HG02885 (cell line): ENCODE results near the gene LMO1.

ENCODE experiments used
- ATAC-seq: cut with Tn5 transposase; IDR thresholded peaks from one replicate; pipeline ENCODE4 v1.9.1; 2021; ENCODE audit warnings: mild to moderate bottlenecking; ENCODE audit not compliant: unreplicated experiment, poor library complexity

The LMO1 gene

DNA sequence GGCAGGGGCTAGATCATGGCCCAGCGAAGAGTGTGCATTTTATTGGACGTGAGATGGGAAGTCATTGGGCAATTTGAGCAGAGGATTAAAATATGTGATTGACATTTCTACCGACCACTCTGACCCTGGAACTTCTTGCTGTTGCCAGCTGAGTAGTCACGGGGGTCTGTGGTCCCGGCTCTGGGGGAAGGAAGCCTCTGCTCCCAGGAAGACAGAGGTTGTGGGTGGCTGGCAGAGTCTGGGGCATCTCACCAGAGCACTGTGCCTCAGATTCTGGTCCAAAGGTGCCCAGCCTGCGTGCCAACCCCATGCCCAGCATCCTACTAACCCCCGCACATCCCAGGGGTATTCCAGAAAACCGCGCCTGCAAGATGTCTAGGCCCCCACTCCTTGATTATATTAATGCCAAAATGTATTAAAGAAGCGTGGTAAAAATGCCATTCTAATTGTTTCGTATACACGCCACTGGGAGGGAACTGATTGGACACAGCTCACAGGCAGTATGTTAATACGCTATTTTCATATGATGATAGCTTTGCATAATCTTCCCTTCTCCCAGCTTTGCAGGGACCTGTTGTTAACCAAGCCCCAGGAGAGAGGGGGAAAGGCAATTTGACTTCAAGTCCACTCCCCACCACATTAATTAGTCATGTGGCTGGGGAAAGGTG is 25.3 kb upstream of the LMO1 start:
- ATAC-seq = no peak

DNA sequence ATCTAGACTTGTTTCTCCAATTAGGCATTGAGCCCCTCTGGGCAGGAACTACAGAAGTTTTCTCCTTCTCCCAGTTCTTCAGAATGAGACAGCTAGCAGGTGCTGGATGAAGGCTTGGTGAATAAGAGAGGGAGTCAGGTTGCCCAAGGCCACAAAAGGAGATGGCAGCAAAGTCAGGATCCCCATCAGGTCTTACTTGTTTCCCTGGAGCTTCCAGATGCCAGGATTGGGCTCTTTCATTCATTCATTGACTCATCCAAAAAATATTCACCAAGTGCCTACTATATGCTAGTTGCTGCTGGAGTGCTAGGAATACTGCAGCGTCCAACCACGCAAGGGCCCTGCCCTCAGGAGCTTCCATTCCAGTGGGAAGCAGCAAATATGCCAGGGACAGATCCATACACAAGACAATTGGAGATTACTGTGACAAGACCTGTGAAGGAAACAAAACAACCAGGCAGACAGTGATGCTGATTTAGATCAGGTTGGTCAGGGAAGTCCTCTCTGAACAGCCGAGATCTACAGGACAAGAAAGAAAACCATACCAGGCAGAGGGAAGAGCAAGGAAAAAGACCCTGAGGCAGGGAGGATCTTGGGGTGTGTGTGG is 24.6 kb upstream of the LMO1 start:
- ATAC-seq = no peak

GRCh38 chr11:8287703-8288102 is 24.0 kb upstream of the LMO1 start:
- no peak for ATAC-seq

- ATAC-seq = no peak
Measured at GRCh38 chr11:8287297-8287696, 23.6 kb upstream of the LMO1 start.

GRCh38 chr11:8286886-8287285 is 23.2 kb upstream of the LMO1 start:
- no peak for ATAC-seq

GRCh38 chr11:8285796-8286195 is 22.1 kb upstream of the LMO1 start:
- ATAC-seq = no peak

DNA sequence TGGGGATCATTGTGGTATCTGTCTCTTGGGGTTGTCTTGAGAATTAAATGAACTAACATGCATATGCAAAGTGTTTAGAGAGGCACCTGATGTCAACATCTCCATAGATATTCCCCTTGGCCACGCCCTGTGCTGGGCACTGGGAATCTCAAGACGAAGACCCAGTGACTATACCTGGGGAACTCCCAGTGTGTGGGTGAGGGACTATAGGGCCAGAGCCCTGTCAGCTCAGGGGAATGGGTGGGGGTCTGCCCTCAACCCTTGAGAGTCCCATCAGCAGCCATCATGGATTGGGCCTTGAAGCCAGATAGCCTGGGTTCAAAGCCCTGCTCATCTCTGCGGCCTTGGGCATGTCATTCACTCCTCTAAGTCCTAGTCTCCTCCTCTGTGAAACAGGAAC is 21.6 kb upstream of the LMO1 start:
- no peak for ATAC-seq

- ATAC-seq = no peak
Measured at GRCh38 chr11:8283465-8284230, 20.0 kb upstream of the LMO1 start.

DNA sequence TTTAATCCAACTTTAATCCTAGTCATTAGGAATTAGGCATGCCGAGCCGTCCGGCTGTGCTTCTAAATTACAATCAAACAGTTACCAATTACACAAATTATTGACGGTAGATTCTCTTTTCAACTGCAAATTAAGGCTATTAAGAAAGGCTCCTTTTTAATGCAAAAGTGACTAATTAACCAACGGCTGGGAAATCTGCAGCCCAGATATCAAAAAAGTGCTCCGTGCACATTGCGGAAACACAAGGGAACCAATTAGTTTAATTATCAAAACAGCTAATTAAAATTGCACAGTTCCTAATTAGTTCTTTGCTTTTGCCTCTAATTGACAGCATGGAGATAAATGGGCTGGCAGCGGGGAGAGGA is 19.4 kb upstream of the LMO1 start:
- ATAC-seq = no peak

DNA sequence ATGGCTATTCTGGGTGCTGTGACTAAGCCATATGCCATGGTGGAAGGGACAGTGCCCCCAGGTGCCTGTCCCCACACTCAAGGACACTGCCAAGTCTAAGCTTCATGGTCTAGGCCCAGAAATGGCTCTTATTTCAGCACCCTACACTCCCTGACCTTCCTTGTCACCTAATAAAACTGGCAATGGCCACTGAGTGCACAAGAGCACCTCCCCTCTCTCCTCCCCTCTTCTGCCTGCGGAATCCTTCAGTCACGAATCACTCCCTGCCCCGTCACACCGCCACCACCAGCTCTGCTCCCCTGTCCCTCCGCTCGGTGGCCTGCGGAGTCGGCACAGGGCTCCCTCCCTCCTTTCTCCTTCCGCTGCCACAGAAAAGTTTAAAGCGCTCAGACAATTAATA is 19.0 kb upstream of the LMO1 start:
- ATAC-seq = no peak

- no peak for ATAC-seq
Measured at GRCh38 chr11:8281266-8281665, 17.6 kb upstream of the LMO1 start.

DNA sequence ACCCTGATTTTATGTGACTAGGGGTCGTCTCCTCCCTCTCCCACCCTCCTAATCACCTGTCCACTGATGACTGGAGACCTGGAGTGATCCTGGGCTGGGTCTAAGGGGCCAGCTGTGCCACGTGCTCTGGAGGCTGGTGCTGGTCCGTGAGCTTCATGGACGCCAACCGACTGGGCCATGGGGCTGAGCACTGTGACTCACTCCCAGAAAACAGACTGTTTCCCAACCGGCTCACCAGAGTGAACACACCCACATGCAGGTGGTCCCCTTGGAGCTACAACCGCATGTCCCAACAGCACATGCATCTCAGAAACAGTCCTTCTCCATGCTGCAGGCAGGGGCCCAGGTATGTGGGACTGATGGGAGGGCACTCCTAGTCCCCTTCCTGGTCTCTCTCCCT is 14.0 kb upstream of the LMO1 start:
- ATAC-seq = no peak

DNA sequence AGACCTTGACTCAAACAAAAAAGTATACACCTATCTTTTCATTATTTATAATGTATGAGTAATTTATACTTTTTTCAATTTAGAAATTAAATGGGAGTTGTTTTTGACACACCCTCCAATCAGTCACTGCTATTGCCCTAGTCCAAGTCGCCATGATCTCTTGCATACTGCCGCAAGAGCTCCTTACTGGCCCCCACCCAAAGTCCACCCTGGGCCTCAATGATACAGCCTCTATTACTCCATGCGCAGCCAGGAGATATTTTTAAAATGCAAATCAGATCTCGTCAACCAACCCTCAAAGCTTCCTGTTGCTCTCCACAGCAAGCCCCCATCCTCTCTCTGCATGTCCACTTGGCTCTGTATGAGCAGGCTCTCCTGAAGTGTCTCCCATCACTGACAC is 12.8 kb upstream of the LMO1 start:
- ATAC-seq = no peak

DNA sequence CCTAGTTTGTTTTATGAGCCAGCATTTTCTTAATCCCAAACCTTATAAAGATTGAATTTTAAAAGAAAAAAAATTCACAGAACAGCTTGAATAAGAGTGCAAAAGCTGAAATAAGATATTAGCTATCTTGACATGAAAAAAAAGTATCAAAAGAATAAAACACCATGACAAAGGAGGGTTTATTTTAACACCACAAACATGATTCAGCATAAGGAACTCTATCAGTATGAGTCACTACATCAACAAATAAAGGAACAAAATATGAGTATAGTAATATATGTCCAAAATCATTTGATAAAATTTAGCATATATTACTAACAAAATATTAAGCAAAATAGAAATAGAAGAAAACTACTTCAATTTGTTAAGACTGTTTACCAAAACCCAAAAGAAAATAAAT is 9.6 kb upstream of the LMO1 start:
- no peak for ATAC-seq

DNA sequence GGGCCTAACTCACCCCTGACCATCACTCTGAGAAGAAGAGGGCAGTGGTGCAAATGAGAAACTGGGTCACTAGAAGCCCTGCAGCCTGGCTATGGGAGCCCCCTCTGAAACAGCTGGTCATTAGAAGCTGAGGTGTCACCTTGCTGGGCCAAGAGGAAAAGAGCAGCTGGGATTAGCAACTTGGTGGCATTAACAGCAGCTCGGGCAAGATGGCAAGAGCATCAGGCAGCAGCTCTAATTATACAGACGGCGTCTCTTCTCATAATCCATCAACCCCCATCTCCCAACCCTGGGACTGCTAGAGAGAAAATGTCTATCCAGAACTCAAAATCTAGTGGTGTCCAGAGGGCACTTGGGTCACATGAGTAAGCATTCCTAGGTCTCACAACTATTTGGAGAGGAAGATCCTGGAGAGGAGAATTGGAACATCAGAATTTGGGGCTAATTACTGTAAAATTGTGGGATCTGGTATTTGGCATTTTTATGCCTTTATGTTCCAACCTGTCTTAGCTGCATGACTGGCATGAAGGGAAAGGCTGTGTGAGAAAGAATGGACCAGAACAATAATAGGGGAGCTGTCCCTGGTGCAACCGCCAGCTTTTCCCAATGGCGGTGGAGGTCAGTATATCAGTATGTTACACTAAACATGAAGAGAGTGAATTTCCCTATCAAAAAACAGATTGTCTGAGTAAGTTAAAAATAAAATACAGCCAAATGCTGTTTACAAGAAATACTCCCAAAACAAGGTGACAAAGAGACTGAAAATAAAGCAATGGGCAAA is 7.6 kb upstream of the LMO1 start:
- no peak for ATAC-seq

GRCh38 chr11:8269636-8270035 is 6.0 kb upstream of the LMO1 start:
- no peak for ATAC-seq

DNA sequence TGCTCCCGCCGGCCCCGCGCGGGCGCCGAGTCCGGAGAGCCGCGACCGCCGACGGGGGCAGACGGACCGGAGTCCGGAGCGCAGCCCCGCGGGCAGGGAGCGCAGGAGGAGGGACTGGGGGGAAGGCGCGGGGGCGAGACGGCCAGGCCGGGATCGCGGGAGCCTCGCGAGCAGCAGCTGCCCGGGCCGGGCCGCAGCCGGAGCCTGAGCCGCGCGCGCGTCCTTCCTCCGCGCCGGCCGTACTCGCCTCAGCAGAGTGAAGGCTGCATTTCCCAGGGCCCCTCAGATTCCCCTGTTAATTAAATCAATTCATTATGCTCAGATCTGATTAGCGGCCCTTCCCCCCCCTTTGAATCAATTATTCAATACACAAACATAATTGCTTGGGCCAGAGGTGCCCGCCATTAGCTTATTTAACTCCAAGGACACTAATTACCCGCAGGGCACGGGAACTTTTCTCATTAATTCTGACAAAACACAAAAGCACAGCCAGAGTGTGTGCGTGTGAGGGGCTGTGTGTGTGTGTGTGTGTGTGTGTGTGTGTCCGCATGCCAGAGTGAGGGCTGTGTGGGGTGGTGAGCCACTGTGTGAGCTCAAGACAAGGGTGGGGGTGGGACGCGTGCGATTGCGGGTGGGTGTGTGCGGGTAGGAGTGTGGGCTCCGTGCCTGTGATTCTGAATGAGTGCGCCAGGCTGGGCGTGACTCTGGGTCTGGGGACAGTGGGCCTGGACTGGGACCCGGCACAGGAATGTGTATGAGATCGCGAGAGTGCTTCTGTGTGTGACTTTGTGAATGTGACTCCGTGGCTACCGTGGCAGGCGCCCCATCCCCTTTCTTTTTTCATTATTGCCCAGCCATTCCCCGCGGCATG is 5.1 kb upstream of the LMO1 start:
- no peak for ATAC-seq

DNA sequence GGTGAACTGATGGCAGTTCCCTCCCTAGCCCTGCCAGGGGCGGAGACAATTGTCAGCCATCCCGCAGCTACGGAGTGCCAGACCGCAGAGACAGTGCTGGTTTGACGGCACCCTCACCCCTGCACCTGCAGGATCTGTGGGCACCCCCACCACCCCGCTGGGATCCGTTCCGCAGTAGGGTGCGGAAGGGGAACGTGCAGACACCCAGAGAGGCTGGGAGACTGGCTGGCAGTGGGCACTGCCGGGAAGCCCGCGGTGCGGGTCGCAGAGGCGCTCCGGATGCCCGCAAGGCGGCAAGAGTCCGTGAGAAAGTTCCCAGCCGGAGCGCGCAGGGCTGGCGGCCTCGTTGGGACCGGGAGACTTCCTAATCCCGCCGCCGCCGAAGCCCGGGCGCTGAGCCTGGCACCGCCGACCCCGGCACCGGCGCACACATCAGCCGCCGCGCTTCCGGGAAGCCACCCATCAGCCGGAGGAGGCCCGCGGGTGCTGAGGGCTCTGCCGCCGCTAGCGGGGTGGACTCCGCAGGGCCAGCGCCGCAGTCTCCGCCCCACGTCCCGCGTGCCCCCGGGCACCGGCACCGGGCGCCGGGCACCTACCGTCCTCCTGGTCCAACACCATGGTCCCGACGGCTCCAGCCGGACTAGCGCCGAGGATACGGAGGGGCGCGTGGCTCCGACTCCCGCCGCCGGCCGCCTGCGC is 4.3 kb upstream of the LMO1 start:
- no peak for ATAC-seq

GRCh38 chr11:8267280-8267679 is 3.6 kb upstream of the LMO1 start:
- no peak for ATAC-seq
